H9 (cell line): ENCODE measurements around the gene LRRK2. TPM values are rescaled to one million over a fixed set of nuclear protein-coding genes. Genes with fewer than 3 reads are reported as not detected.

Experiments
- DNase-seq: peaks from one replicate; pipeline ENCODE4 v3.0.0-alpha.2; 2017
- H2AFZ ChIP-seq: one replicate; pipeline ENCODE4 v1.6.1; 2013; ENCODE audit warnings: mild to moderate bottlenecking, low read length, control low read depth, moderate library complexity
- H2AK5ac ChIP-seq: 2 replicates; pipeline ENCODE4 v1.6.1; 2013; ENCODE audit warnings: low read length, control low read depth, mixed read lengths; ENCODE audit not compliant: insufficient read length
- H2BK120ac ChIP-seq: one replicate; pipeline ENCODE4 v1.6.1; 2013; ENCODE audit warnings: low read depth, mild to moderate bottlenecking, low read length, control low read depth, inconsistent platforms; ENCODE audit not compliant: poor library complexity, severe bottlenecking
- H2BK12ac ChIP-seq: 2 replicates; pipeline ENCODE4 v1.6.1; 2013; ENCODE audit warnings: low read length, control low read depth, mixed read lengths, low read depth; ENCODE audit not compliant: insufficient read length
- H2BK15ac ChIP-seq: 2 replicates; pipeline ENCODE4 v1.6.1; 2013; ENCODE audit warnings: low read depth, low read length, control low read depth
- H2BK20ac ChIP-seq: one replicate; pipeline ENCODE4 v1.6.1; 2013; ENCODE audit warnings: low read depth, mild to moderate bottlenecking, low read length, control low read depth, inconsistent platforms; ENCODE audit not compliant: poor library complexity, severe bottlenecking
- H2BK5ac ChIP-seq: 2 replicates; pipeline ENCODE4 v1.6.1; 2013; ENCODE audit warnings: low read length, control low read depth, mixed read lengths; ENCODE audit not compliant: insufficient read length
- H3K14ac ChIP-seq: 2 replicates; pipeline ENCODE4 v1.6.1; 2013; ENCODE audit warnings: low read length, control low read depth; ENCODE audit not compliant: insufficient read depth
- H3K18ac ChIP-seq: 2 replicates; pipeline ENCODE4 v1.6.1; 2013; ENCODE audit warnings: low read depth, mild to moderate bottlenecking, mixed read lengths, low read length, control low read depth; ENCODE audit not compliant: insufficient read length
- H3K23ac ChIP-seq: 2 replicates; pipeline ENCODE4 v1.6.1; 2013; ENCODE audit warnings: low read length, control low read depth, mixed read lengths, low read depth; ENCODE audit not compliant: insufficient read length
- H3K23me2 ChIP-seq: 2 replicates; pipeline ENCODE4 v1.6.1; 2013; ENCODE audit warnings: low read depth, mild to moderate bottlenecking, mixed read lengths, low read length, control low read depth; ENCODE audit not compliant: insufficient read length, poor library complexity, severe bottlenecking
- H3K27ac ChIP-seq: 2 replicates; pipeline ENCODE4 v1.5.1; 2013; ENCODE audit warnings: low read length, control low read depth, mixed read lengths, low read depth; ENCODE audit not compliant: insufficient read length
- H3K27me3 ChIP-seq: 2 replicates; pipeline ENCODE4 v1.6.1; 2013; ENCODE audit warnings: low read length, control low read depth, inconsistent platforms; ENCODE audit not compliant: insufficient read depth
- H3K4ac ChIP-seq: 2 replicates; pipeline ENCODE4 v1.6.1; 2013; ENCODE audit warnings: low read depth, mild to moderate bottlenecking, control low read depth, inconsistent platforms, low read length, moderate library complexity
- H3K4me1 ChIP-seq: 2 replicates; pipeline ENCODE4 v1.6.1; 2013; ENCODE audit warnings: low read length, control low read depth, inconsistent platforms; ENCODE audit not compliant: insufficient read depth
- H3K4me2 ChIP-seq: 2 replicates; pipeline ENCODE4 v1.6.1; 2013; ENCODE audit warnings: low read length, control low read depth, mixed read lengths; ENCODE audit not compliant: insufficient read length, insufficient read depth
- H3K56ac ChIP-seq: 2 replicates; pipeline ENCODE4 v1.6.1; 2013; ENCODE audit warnings: low read depth, mild to moderate bottlenecking, mixed read lengths, low read length, control low read depth; ENCODE audit not compliant: insufficient read length
- H3K79me1 ChIP-seq: 2 replicates; pipeline ENCODE4 v1.6.1; 2013; ENCODE audit warnings: low read depth, mild to moderate bottlenecking, moderate library complexity, low read length, control low read depth, inconsistent platforms; ENCODE audit not compliant: insufficient read depth, poor library complexity, severe bottlenecking
- H3K79me2 ChIP-seq: 2 replicates; pipeline ENCODE4 v1.6.1; 2013; ENCODE audit warnings: low read length, control low read depth, inconsistent platforms; ENCODE audit not compliant: insufficient read depth
- H3K9ac ChIP-seq: 2 replicates; pipeline ENCODE4 v1.6.1; 2013; ENCODE audit warnings: low read length, control low read depth, mixed read lengths; ENCODE audit not compliant: insufficient read length; ENCODE audit errors: extremely low read depth
- H3K9me3 ChIP-seq: one replicate; pipeline ENCODE4 v1.6.1; 2013; ENCODE audit warnings: low read depth, low read length, inconsistent platforms; ENCODE audit not compliant: control insufficient read depth
- H3T11ph ChIP-seq: one replicate; pipeline ENCODE4 v1.6.1; 2013; ENCODE audit warnings: mild to moderate bottlenecking, low read length, control low read depth, inconsistent platforms
- H4K20me1 ChIP-seq: one replicate; pipeline ENCODE4 v1.6.1; 2013; ENCODE audit not compliant: control insufficient read depth, insufficient read length, insufficient read depth
- H4K5ac ChIP-seq: 2 replicates; pipeline ENCODE4 v1.6.1; 2013; ENCODE audit warnings: low read depth, mild to moderate bottlenecking, mixed read lengths, low read length, control low read depth; ENCODE audit not compliant: insufficient read length
- H4K8ac ChIP-seq: replicated peaks from 2 replicates; pipeline ENCODE4 v1.6.1; 2013; ENCODE audit warnings: low read length, control low read depth, mixed read lengths, low read depth; ENCODE audit not compliant: insufficient read length
- H4K91ac ChIP-seq: 2 replicates; pipeline ENCODE4 v1.6.1; 2013; ENCODE audit warnings: low read depth, mild to moderate bottlenecking, moderate library complexity, mixed read lengths, low read length, control low read depth; ENCODE audit not compliant: insufficient read length
- H3K27ac Mint-ChIP-seq, 3 experiments: 2 replicates in 2 of 3; 3 replicates in 1 of 3; pipeline ENCODE4 v1.8.0; 2020 to 2021; ENCODE audit warnings: mixed read lengths in 3 of 3, mild to moderate bottlenecking in 1 of 3, moderate library complexity in 1 of 3
- H3K27me3 Mint-ChIP-seq: 2 replicates; pipeline ENCODE4 v1.8.0; 2021; ENCODE audit warnings: low read depth, mild to moderate bottlenecking, moderate library complexity, mixed read lengths
- H3K36me3 Mint-ChIP-seq, 3 experiments: 2 replicates in 2 of 3; 3 replicates in 1 of 3; pipeline ENCODE4 v1.8.0; 2020 to 2021; ENCODE audit warnings: low read depth in 3 of 3, mixed read lengths in 3 of 3; ENCODE audit not compliant: insufficient read depth in 1 of 3
- H3K4me1 Mint-ChIP-seq, 2 experiments: 2 replicates each; pipeline ENCODE4 v1.8.0; 2020; ENCODE audit warnings: mixed read lengths in 2 of 2
- H3K4me3 Mint-ChIP-seq, 2 experiments: 2 replicates in 1 of 2; 3 replicates in 1 of 2; pipeline ENCODE4 v1.8.0; 2020 to 2021; ENCODE audit warnings: mild to moderate bottlenecking in 2 of 2, mixed read lengths in 2 of 2, moderate library complexity in 1 of 2
- H3K9me3 Mint-ChIP-seq, 2 experiments: 2 replicates in 1 of 2; 3 replicates in 1 of 2; pipeline ENCODE4 v1.8.0; 2020; ENCODE audit warnings: mild to moderate bottlenecking in 2 of 2, mixed read lengths in 2 of 2, moderate library complexity in 1 of 2
- WGBS: extraction: QIAGEN DNeasy Blood & Tissue Kit; methylation state at CpG from one replicate; pipeline ENCODE4 v1.1.7; 2013; ENCODE audit warnings: missing lambda C conversion rate, low lambda C conversion rate, mixed read lengths; ENCODE audit not compliant: insufficient read length; ENCODE audit errors: extremely low coverage; 5-methylcytosine and 5-hydroxymethylcytosine counted together
- total RNA-seq: library from RNA; stranded (reverse); gene quantifications from 2 replicates; pipeline ENCODE4 v1.2.1, GENCODE V29; 2021
- TF ChIP-seq, protein P1 (sequence below): fragments of 200-600 bp; sonication (generic); conservative IDR thresholded peaks from 3 replicates; pipeline ENCODE4 v1.8.0; 2021; ENCODE audit warnings: antibody characterized with exemption, mild to moderate bottlenecking

LRRK2 gene
- total RNA-seq, 1 experiment from 2014 or later = 0.17 TPM

DNA sequence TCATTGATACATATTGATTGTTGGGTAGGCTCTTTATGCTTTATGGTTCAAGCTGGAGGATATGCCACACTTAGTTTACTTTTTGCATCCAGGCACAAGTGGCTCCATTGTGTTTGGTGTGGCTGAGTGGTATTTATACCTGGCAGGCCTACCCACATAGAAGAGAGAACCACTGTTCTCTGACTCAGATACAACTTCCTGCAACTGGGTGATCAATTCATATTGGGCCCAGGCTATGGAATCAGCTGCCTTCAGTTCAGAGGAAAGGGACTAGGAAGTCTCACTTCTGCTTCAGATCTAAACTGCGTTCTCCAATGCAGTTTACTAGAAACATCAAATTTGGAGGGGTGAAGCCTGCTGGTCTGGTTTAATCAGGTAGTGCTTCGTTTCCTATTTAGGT lies 49.8 kb upstream of the LRRK2 start:
- Histone ChIP-seq H4K8ac (no peak overlapping the region), H3K4me1 (no peaks in the 10 kb centered on the region), H2AFZ (no peak overlapping the region), H2BK5ac (no peak overlapping the region), H2AK5ac (no peak overlapping the region), H3K4ac (no peak overlapping the region), H2BK120ac (no peak overlapping the region), H3K27ac (no peak overlapping the region), H3K4me2 (no peak overlapping the region), H2BK15ac (no peak overlapping the region), H3K23ac (no peak overlapping the region), H3T11ph (no peak overlapping the region), H3K9ac (no peak overlapping the region), H4K5ac (no peak overlapping the region), H4K91ac (no peak overlapping the region), H3K79me1 (no peaks in the 10 kb centered on the region), H2BK12ac (no peak overlapping the region), H3K18ac (no peak overlapping the region), H4K20me1 (no peaks in the 10 kb centered on the region), H3K14ac (no peak overlapping the region), H3K27me3 (no peaks in the 10 kb centered on the region), H3K23me2 (no peaks in the 10 kb centered on the region), H3K9me3 (no peaks in the 10 kb centered on the region), H3K56ac (no peak overlapping the region), H3K79me2 (no peaks in the 10 kb centered on the region), H2BK20ac (no peak overlapping the region)
- H3K4me1 Mint-ChIP-seq = peaks cover 3% of the 10 kb centered on the region in 2 experiments; a peak in 2 of 4 replicates
- no peaks in the 10 kb centered on the region for H3K27me3 Mint-ChIP-seq
- no peak overlapping the region for H3K4me3 Mint-ChIP-seq
- peaks cover 6 to 14% of the 10 kb centered on the region in 2 experiments; a peak in 4 of 5 replicates for H3K9me3 Mint-ChIP-seq
- no peak overlapping the region for H3K27ac Mint-ChIP-seq
- peaks cover under 1 to 10% (median 2%) of the 10 kb centered on the region in 3 experiments; a peak in 4 of 7 replicates for H3K36me3 Mint-ChIP-seq
- TF ChIP-seq, protein P1, sequence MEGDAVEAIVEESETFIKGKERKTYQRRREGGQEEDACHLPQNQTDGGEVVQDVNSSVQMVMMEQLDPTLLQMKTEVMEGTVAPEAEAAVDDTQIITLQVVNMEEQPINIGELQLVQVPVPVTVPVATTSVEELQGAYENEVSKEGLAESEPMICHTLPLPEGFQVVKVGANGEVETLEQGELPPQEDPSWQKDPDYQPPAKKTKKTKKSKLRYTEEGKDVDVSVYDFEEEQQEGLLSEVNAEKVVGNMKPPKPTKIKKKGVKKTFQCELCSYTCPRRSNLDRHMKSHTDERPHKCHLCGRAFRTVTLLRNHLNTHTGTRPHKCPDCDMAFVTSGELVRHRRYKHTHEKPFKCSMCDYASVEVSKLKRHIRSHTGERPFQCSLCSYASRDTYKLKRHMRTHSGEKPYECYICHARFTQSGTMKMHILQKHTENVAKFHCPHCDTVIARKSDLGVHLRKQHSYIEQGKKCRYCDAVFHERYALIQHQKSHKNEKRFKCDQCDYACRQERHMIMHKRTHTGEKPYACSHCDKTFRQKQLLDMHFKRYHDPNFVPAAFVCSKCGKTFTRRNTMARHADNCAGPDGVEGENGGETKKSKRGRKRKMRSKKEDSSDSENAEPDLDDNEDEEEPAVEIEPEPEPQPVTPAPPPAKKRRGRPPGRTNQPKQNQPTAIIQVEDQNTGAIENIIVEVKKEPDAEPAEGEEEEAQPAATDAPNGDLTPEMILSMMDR = no peak
- no CpG with 5 or more reads among the region's 2 CpGs for WGBS
- no peak for DNase-seq
